BJ (cell line): ENCODE results near the gene SFRP2. TPM values are rescaled to one million over a fixed set of nuclear protein-coding genes. Genes with fewer than 3 reads are reported as not detected.

Source experiments
- CTCF ChIA-PET: fragments of 350-600 bp; formaldehyde crosslinking; extraction: SDS; loops from one replicate; lab custom pipeline; 2021; ENCODE audit warnings: antibody characterized with exemption, inconsistent platforms; lab: Yijun Ruan, JAX
- POLR2A ChIA-PET: fragments of 300-600 bp; sonication (Branson Sonifier 250); formaldehyde crosslinking; extraction: SDS; loops from one replicate; lab custom pipeline; 2021; ENCODE audit warnings: antibody characterized with exemption; lab: Charles Lee
- DNase-seq: peaks from one replicate; pipeline ENCODE4 v3.0.0-alpha.2; 2011; ENCODE audit warnings: low read depth
- H3K27me3 ChIP-seq: 2 replicates; pipeline ENCODE4 v1.6.0; 2011; ENCODE audit warnings: low read length; ENCODE audit not compliant: control insufficient read depth, insufficient read depth
- H3K36me3 ChIP-seq: 2 replicates; pipeline ENCODE4 v1.5.1; 2011; ENCODE audit warnings: low read length; ENCODE audit not compliant: control insufficient read depth, insufficient read depth
- H3K4me3 ChIP-seq: 2 replicates; pipeline ENCODE4 v1.5.1; 2011; ENCODE audit warnings: low read depth, mild to moderate bottlenecking, control low read depth, low read length
- CTCF ChIP-seq: IDR thresholded peaks from 2 replicates; pipeline ENCODE4 v1.5.1; 2011; ENCODE audit warnings: low read depth, mild to moderate bottlenecking, control low read depth, inconsistent platforms, low read length, moderate library complexity; ENCODE audit not compliant: insufficient read depth
- polyA plus RNA-seq: library from polyadenylated mRNA; depleted of rRNA; stranded (reverse); fragments of >200 nt; gene quantifications from 2 replicates; pipeline ENCODE4 v1.2.3, GENCODE V29; 2011

Gene SFRP2
- polyA plus RNA-seq, 1 experiment, result 0.05 TPM

DNA sequence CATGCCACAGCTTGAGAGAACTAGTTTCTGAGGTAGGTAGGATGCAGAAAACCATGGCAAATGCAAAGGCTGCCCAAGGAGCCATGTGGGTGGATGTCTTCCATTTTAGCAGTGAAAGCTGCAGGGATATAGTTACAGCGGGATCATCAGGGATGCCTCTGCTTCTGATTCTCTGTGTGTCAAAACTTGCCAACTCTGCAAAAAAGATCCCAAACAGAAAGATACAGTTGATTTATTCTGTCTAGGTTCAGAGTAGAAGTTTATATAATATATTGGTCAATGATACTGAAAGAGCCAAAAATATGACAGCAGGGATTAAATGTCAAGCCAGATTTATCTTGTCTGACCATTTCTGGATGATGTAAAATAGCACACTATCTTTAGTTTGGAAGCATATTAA lies 42.4 kb upstream of the SFRP2 start:
- ChIA-PET POLR2A (no interaction called here), CTCF (no interaction called here)
- TF ChIP-seq CTCF, result no peak

GRCh38 chr4:153825691-153826090 lies 36.8 kb upstream of the SFRP2 start:
- DNase-seq, result no peak
- TF ChIP-seq CTCF, result no peak
- no peaks in the 10 kb centered on the region for H3K36me3 ChIP-seq
- POLR2A ChIA-PET, result no interaction called here
- no peak overlapping the region for H3K4me3 ChIP-seq
- CTCF ChIA-PET, result no interaction called here
- H3K27me3 ChIP-seq, result no peaks in the 10 kb centered on the region

More for the DNA sequence above, 42.4 kb upstream of the SFRP2 start:
- Histone ChIP-seq H3K36me3 (no peaks in the 10 kb centered on the region), H3K27me3 (no peaks in the 10 kb centered on the region), H3K4me3 (no peak overlapping the region)
- DNase-seq, result no peak

GRCh38 chr4:153825126-153825525 lies 36.2 kb upstream of the SFRP2 start:
- ChIA-PET POLR2A (no interaction called here), CTCF (no interaction called here)
- no peak for DNase-seq
- Histone ChIP-seq H3K4me3 (no peak overlapping the region), H3K27me3 (no peaks in the 10 kb centered on the region), H3K36me3 (no peaks in the 10 kb centered on the region)
- no peak for TF ChIP-seq CTCF

- H3K4me3 ChIP-seq, result no peak overlapping the region
- H3K27me3 ChIP-seq, result no peaks in the 10 kb centered on the region
- no peak for DNase-seq
- POLR2A ChIA-PET, result no interaction called here
- no peaks in the 10 kb centered on the region for H3K36me3 ChIP-seq
- CTCF ChIA-PET, result no interaction called here
- no peak for TF ChIP-seq CTCF
Observed at GRCh38 chr4:153824501-153824900, 35.6 kb upstream of the SFRP2 start.

DNA sequence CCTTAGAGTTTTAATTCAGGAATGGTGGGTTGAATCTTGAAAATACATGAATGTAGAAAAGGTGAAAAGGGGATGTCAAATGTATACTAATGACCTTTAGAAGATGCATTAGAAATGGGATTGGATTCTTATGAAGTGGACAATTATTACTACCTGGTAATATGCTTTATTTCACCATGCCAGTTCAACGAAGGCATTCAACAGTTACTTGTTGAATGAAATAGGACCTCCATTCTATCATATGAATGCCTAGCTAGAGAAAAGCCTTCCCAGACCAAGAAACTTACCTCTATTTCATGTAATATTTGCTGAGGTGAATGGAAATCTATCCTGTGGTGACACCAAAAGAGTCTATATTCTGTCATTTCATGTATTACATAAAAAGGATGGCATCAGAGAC lies 34.6 kb upstream of the SFRP2 start:
- TF ChIP-seq CTCF, result no peak
- ChIA-PET CTCF (interaction anchor here (0.5 kb wide), 1 partner anchor 480 kb away, joined by 3 read pairs; no protein-coding TSS in a partner anchor), POLR2A (no interaction called here)
- DNase-seq, result no peak
- no peak overlapping the region for H3K4me3 ChIP-seq
- no peaks in the 10 kb centered on the region for H3K27me3 ChIP-seq
- no peaks in the 10 kb centered on the region for H3K36me3 ChIP-seq
